ENCODE measurements around the gene PITPNB.

PITPNB gene

GRCh38 chr22:27919222-27919941 lies at the start of gene PITPNB:
Gene PITPNB (minus strand): TSS chr22:27919256. CDS start chr22:27919191, 65 bp downstream.
- H3K9ac ChIP-seq (ENCODE audit: low read depth, low read length): peak within 1 kb of the TSS; percentile 86
- 0 out of 2 replicates have a peak, but pooled peaks cover 5% of the 10 kb centered on the region for H3K36me3 ChIP-seq (ENCODE audit: insufficient read depth, low read length)
- H3K4me1 ChIP-seq (ENCODE audit: insufficient read depth, low read length): peaks cover 12% of the 10 kb centered on the region
- H3K9me3 ChIP-seq (ENCODE audit: control insufficient read depth, insufficient read depth, low read length): no peaks in the 10 kb centered on the region

DNA sequence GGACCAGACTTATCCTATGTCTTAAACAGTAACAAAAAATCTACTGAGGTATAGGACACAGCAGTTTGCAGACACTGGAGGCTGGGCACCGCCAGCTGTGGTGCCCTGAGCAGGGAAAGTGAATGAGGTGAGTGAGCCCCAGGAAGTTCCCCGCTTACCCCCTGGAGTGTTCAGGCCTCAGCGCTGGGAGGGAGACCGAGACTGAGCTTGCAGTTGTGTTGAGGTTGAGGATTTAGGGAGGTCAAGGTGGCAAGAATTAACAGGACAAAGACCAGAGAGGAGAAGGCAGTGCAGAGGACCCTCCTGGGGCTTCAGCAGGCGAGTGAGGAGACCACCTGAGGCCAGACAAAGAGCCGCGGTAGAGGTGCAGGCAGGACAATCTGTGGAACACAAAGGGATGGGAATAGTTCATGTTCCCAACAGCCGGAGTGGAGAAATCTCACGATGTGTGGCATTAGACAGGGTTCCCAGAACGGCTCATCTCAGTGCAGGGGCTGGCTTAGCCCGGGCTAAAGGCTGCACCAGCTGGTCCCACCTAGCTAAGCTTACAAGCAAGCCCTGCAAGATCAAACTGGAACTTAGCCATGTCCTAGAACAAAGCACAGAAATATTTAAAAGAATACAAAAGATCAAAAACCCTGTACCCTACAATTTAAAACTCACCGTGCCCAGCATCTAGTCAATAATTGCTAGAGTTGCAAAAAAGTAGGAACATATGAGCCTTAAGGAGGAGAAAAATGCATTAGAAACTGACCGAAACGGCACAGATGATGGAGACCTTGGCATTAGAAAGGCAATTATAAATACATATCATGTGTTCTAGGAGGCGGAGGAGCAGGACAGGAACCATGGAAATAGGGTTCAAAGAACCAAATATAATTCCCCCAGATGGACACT lies 47.4 kb upstream of the PITPNB start:
- H3K4me1 ChIP-seq (ENCODE audit: insufficient read depth, low read length): 0 out of 2 replicates have a peak, but pooled peaks cover 4% of the 10 kb centered on the region
- no peak overlapping the region for H3K9ac ChIP-seq (ENCODE audit: low read depth, low read length)
- H3K36me3 ChIP-seq (ENCODE audit: insufficient read depth, low read length): no peaks in the 10 kb centered on the region; the same call in 1 of the 2 replicates
- H3K9me3 ChIP-seq (ENCODE audit: control insufficient read depth, insufficient read depth, low read length): no peaks in the 10 kb centered on the region

DNA sequence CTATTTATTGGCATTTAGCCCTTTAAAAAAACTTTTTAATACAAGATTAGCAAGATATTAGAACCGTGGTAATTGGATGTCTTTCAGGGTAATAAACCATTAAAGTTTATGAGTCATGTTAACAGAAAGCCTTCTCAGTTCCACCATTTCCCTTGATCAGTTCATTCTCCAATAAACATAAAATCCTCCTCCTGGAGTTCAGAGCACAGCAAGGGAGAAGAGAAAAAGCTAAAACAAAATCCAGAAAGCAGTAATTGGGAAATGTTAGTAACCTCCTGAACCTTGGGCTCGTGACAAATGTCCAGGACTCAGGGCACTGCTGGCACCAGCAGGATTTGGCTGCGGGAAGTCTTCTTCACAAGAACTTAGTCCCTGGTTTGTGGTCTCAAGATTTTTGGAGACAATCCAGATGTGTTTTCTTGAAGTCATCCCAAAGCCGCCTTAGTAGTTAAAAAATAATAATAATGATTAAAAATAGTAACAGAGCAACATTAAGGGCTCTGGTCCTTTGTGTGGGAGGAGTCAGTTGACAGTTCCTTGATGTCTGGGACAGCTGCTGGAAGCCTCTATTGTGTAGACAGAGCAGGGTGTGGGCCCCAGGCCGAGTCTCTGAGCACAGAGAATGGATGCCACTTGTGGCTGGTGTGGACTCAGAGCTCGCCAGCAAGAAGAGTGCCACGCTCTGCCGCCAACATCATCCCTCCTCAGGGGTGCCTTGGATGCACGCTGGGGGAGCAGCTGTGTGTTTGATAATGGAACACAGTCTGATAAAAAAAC lies 43.4 kb upstream of the PITPNB start:
- peaks cover 18% of the 10 kb centered on the region; the same call in 1 of the 2 replicates for H3K4me1 ChIP-seq (ENCODE audit: insufficient read depth, low read length)
- no peaks in the 10 kb centered on the region for H3K36me3 ChIP-seq (ENCODE audit: insufficient read depth, low read length)
- H3K9me3 ChIP-seq (ENCODE audit: control insufficient read depth, insufficient read depth, low read length): no peaks in the 10 kb centered on the region
- H3K9ac ChIP-seq (ENCODE audit: low read depth, low read length): no peak overlapping the region

DNA sequence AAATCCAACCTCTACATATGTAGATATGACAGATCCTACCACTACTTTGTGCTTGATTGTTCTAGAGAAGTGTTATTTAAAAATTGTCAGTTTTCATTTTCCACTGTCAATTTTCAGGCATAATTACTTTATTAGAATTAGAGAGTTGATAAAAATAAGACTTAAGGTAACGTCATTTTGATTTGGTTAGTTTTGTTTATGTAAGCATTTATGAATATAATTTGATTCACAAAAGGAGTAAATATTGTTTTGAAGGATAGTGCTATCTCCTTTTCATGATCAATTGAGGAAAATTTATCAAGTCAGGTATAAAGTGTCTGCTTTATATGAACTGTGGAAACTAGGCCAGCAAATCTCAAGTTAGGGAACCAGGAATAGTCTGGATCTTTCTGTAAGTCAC lies 42.6 kb upstream of the PITPNB start:
- Histone ChIP-seq H3K36me3 (ENCODE audit: insufficient read depth, low read length) (no peaks in the 10 kb centered on the region), H3K4me1 (ENCODE audit: insufficient read depth, low read length) (peaks cover 18% of the 10 kb centered on the region; the same call in 1 of the 2 replicates), H3K9ac (ENCODE audit: low read depth, low read length) (no peak overlapping the region), H3K9me3 (ENCODE audit: control insufficient read depth, insufficient read depth, low read length) (no peaks in the 10 kb centered on the region)

DNA sequence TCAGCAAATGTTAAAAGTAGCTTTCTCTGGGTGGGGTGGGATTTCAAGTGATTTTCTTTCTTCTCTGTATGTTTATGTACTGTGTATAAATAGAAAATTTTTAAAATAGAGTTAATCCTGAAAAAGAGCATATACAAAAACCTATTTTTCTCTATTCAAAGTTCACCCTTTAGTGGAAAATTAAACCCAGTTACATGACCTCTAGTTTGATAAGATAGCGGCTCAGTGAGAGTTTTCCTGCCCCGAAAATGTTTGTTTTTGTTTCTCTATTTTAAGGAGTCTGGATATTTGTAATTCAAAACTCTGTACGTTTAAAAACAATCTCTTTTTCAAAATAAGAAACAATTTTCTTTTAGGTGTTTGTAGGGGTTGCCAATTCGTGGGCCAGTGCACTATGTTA lies 42.1 kb upstream of the PITPNB start:
- Histone ChIP-seq H3K9ac (ENCODE audit: low read depth, low read length) (no peak overlapping the region), H3K36me3 (ENCODE audit: insufficient read depth, low read length) (no peaks in the 10 kb centered on the region), H3K4me1 (ENCODE audit: insufficient read depth, low read length) (peaks cover 17% of the 10 kb centered on the region; the same call in 1 of the 2 replicates), H3K9me3 (ENCODE audit: control insufficient read depth, insufficient read depth, low read length) (no peaks in the 10 kb centered on the region)

- Histone ChIP-seq H3K4me1 (ENCODE audit: insufficient read depth, low read length) (peaks cover 14% of the 10 kb centered on the region; the same call in 1 of the 2 replicates), H3K9ac (ENCODE audit: low read depth, low read length) (no peak overlapping the region), H3K9me3 (ENCODE audit: control insufficient read depth, insufficient read depth, low read length) (no peaks in the 10 kb centered on the region), H3K36me3 (ENCODE audit: insufficient read depth, low read length) (no peaks in the 10 kb centered on the region)
Observed at GRCh38 chr22:27959335-27960090, 40.5 kb upstream of the PITPNB start.

GRCh38 chr22:27952779-27953178 lies 33.7 kb upstream of the PITPNB start:
- no peak overlapping the region for H3K9ac ChIP-seq (ENCODE audit: low read depth, low read length)

DNA sequence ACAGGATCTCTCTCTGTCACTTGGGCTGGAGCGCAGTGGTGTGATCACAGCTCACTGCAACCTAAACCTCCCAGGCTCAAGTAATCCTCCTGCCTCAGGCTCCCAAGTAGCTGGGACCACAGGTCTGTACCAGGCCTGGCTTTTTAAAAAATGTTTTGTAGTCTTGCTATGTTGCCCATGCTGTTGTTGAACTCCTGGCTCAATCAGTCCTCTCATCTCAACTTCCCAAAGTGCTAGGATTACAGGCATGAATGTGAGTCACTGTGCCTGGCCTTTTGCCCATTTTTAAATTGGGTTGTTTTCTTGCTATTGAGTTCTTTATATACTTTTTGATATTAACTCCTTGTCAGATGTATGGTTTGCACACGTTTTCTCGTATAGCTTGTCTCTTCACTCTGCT lies 33.0 kb upstream of the PITPNB start:
- H3K36me3 ChIP-seq (ENCODE audit: insufficient read depth, low read length): no peaks in the 10 kb centered on the region
- no peaks in the 10 kb centered on the region for H3K4me1 ChIP-seq (ENCODE audit: insufficient read depth, low read length)
- no peaks in the 10 kb centered on the region for H3K9me3 ChIP-seq (ENCODE audit: control insufficient read depth, insufficient read depth, low read length)
- no peak overlapping the region for H3K9ac ChIP-seq (ENCODE audit: low read depth, low read length)

More at GRCh38 chr22:27952779-27953178, 33.7 kb upstream of the PITPNB start:
- H3K36me3 ChIP-seq (ENCODE audit: insufficient read depth, low read length): no peaks in the 10 kb centered on the region
- no peaks in the 10 kb centered on the region for H3K9me3 ChIP-seq (ENCODE audit: control insufficient read depth, insufficient read depth, low read length)
- no peaks in the 10 kb centered on the region for H3K4me1 ChIP-seq (ENCODE audit: insufficient read depth, low read length)

DNA sequence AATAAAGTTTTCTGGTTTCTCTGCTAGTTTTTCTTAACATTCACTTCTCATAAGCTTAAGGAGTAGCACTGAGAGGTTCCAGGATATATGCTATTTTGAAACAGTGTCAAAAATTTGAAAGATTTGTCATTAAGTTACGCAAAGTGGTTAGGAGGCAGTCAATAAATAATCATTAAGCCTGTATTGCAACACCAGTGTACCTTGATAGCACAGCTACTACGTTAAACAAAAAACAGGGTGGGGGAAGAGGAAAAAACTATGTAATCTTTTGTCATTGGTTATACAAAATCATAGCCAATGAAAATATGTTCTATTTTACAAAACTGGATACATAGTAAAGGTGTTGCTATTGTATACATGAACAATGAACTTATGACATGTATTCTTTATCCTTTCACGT lies 30.4 kb upstream of the PITPNB start:
- Histone ChIP-seq H3K4me1 (ENCODE audit: insufficient read depth, low read length) (no peaks in the 10 kb centered on the region), H3K9ac (ENCODE audit: low read depth, low read length) (no peak overlapping the region), H3K9me3 (ENCODE audit: control insufficient read depth, insufficient read depth, low read length) (no peaks in the 10 kb centered on the region)

DNA sequence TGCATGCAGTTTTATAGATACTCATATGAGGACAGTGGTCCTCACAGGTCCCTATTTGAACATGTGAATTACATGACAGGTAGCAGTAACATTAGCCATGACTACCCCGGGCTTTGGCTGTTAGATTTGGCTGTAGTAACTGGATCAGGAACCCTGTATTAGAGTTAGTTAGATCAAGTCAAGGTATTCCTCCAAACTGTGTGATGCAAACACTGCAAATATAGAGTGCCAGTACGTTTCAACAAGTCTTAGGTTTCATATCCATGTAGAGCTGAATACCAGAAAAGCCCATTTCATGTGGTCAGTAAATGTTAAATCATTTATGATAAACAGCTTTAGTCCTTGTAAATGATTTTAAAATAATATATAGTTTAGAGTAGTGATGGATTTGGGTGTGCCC lies 29.5 kb upstream of the PITPNB start:
- no peaks in the 10 kb centered on the region for H3K9me3 ChIP-seq (ENCODE audit: control insufficient read depth, insufficient read depth, low read length)
- no peaks in the 10 kb centered on the region for H3K4me1 ChIP-seq (ENCODE audit: insufficient read depth, low read length)
- H3K36me3 ChIP-seq (ENCODE audit: insufficient read depth, low read length): no peaks in the 10 kb centered on the region
- no peak overlapping the region for H3K9ac ChIP-seq (ENCODE audit: low read depth, low read length)

More for the DNA sequence above, 30.4 kb upstream of the PITPNB start:
- H3K36me3 ChIP-seq (ENCODE audit: insufficient read depth, low read length): no peaks in the 10 kb centered on the region

GRCh38 chr22:27947448-27947847 lies 28.4 kb upstream of the PITPNB start:
- no peaks in the 10 kb centered on the region for H3K36me3 ChIP-seq (ENCODE audit: insufficient read depth, low read length)
- no peaks in the 10 kb centered on the region for H3K4me1 ChIP-seq (ENCODE audit: insufficient read depth, low read length)
- H3K9me3 ChIP-seq (ENCODE audit: control insufficient read depth, insufficient read depth, low read length): no peaks in the 10 kb centered on the region
- H3K9ac ChIP-seq (ENCODE audit: low read depth, low read length): no peak overlapping the region

DNA sequence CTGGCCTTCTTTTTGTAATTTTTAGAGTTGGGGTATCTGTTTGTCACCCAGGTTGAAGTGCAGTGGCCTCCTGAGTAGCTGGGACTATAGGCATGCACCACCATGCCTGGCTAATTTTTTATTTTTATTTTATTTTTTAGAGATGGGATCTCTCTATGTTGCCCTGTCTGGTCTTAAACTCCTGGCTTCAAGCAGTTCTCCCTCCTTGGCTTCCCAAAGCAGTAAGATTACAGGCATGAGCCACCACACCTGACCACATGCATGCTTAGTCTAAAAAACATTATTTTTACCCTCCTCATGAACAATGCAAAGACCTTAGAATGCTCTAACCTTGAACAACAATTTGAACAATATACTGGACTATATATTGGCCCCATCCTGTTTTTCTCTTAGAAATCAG lies 22.1 kb upstream of the PITPNB start:
- Histone ChIP-seq H3K36me3 (ENCODE audit: insufficient read depth, low read length) (no peaks in the 10 kb centered on the region), H3K9me3 (ENCODE audit: control insufficient read depth, insufficient read depth, low read length) (no peaks in the 10 kb centered on the region), H3K9ac (ENCODE audit: low read depth, low read length) (no peak overlapping the region), H3K4me1 (ENCODE audit: insufficient read depth, low read length) (no peaks in the 10 kb centered on the region)

DNA sequence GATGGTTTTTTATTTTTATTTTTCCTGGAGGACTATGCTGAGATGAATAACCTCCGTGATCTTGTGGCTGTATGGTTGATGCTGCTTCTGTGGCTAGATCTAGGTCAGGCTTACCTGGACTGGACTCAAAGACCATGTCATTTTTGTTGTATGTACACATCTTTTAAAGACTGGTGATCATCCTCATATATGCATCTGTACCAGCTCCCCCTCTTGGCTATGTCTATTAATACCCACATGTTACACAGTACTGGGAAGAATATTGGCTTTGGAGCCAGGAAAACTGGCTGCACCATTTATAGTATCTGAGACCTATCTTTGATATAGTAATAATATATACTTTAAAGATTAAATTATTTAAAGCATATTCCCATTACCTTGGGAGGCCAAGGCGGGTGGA lies 18.4 kb upstream of the PITPNB start:
- Histone ChIP-seq H3K36me3 (ENCODE audit: insufficient read depth, low read length) (no peaks in the 10 kb centered on the region), H3K9me3 (ENCODE audit: control insufficient read depth, insufficient read depth, low read length) (no peaks in the 10 kb centered on the region), H3K4me1 (ENCODE audit: insufficient read depth, low read length) (no peaks in the 10 kb centered on the region), H3K9ac (ENCODE audit: low read depth, low read length) (no peak overlapping the region)

Data from ES-I3 (cell line).